HG02885 (cell line): ENCODE results near the gene ADAMTS13.

Experiments
- ATAC-seq: cut with Tn5 transposase; IDR thresholded peaks from one replicate; pipeline ENCODE4 v1.9.1; 2021; ENCODE audit warnings: mild to moderate bottlenecking; ENCODE audit not compliant: unreplicated experiment, poor library complexity

ADAMTS13 gene

DNA sequence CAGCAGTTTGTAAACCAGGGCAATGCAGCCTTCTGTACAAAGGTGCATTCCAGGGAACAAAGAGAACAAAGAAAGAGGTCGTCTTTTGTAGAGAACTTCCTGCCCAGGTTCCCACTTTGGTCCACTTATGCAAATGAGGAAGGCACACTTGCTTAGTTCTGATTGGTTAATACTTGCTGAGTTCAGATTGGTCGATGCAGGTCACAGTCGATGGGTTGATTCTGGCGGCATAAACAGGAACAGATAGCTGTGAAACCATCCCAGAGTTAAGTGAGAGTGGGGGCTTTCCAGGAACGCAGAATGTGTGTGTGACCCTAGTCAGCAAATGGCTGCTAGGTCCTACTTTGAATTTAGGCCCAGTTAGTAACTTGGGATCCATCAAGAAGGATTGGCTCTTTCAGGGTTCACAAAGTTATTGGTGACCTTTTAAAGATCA is 1.8 kb upstream of the ADAMTS13 start:
- no peak for ATAC-seq

DNA sequence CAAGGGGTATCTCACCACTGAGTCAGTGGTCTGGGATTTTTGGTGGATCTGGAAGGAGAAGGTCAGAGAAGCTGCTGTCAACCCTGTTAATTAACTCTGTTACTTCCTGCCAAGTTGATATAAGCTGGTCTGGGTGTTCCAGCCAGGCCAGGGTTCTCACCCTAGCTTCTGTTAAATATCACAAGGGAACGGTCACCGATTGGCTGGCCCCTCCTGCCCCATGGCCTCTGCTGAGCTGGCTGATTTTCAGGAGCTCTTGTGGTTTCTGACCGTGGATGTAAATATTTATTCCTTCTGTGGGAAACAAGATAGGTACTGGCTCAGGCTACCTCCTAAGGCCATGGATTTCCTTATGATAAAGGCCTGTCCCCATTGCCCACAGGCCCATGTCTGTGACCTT is 1.0 kb downstream of the ADAMTS13 start:
- ATAC-seq = no peak

GRCh38 chr9:133424187-133424586 is 2.0 kb downstream of the ADAMTS13 start:
- no peak for ATAC-seq

DNA sequence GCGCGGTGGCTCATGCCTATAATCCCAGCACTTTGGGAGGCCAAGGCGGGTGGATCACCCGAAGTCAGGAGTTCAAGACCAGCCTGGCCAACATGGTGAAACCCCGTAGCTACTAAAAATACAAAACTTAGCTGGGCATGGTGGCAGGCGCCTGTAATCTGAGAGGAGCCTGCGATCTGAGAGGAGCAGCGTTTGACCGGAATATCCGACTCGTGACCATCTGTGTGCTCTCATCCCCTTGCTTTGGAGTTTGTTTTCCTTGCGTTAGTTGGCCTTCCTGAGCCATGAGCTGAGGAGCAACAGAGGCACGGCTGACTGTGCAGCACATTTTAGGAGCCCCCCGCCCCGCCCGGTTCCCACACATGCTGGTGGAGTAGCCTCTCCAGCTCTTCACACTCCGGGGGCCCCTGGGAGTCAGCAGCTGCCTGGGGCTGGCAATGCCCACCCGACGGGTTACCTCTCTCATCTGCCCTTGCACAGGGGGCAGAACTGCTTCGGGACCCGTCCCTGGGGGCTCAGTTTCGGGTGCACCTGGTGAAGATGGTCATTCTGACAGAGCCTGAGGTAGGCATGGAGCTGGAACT is 3.0 kb downstream of the ADAMTS13 start:
- no peak for ATAC-seq

DNA sequence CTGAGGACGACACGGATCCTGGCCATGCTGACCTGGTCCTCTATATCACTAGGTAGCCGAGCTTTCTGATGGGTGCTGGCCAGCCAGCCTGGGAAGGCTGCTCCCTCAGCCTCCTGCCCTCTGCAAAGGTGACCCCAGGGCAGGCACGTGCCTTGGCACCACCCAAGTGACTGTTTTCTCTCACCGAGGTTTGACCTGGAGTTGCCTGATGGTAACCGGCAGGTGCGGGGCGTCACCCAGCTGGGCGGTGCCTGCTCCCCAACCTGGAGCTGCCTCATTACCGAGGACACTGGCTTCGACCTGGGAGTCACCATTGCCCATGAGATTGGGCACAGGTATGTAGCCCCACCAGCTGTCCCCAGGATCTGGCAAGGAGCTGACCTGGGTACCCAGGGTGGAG is 3.8 kb downstream of the ADAMTS13 start:
- no peak for ATAC-seq

- ATAC-seq = no peak
These were observed 5.6 kb downstream of the ADAMTS13 start for GRCh38 chr9:133427658-133428348.

GRCh38 chr9:133428617-133429101 is 6.5 kb downstream of the ADAMTS13 start:
- ATAC-seq = no peak

DNA sequence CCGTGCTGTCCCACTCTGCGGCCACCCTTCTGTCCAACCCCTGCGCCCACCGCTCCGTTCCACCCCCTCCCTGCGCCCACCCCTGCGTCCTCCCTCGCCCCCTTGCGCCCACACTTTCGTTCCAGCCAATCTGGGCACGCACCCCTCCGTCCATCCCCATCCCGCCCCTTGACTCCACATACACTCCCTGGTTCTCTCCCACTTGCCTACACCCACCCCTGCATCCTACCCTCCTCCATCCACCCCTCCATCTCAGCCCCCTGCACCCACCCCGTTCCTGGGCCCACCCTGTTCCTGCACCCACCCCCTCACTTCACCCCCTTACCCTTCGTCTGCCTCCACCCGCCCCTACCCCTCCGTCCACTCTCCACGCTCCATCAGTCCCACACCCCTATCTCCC is 7.0 kb downstream of the ADAMTS13 start:
- no peak for ATAC-seq

- no peak for ATAC-seq
These were observed 7.5 kb downstream of the ADAMTS13 start for GRCh38 chr9:133429641-133430161.

DNA sequence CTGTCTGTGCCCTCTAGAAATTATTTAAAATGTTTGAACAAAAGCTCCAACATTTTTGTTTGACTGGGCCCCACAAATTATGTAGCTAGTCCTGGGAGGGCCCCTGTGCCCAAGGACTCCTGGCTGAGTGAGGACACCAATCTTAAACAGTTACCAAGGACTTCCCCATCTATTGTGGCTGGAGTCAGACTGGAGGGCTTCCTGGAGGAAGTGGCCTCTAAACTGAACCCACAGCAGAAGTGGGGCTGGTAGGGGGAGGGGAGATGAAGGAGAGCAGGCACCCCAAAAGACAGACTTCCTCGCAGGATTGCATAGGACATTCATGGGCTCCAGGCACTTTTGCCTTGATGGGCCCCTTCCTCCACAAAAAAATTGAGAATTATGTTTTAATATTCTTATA is 8.1 kb downstream of the ADAMTS13 start:
- no peak for ATAC-seq

GRCh38 chr9:133433351-133433843 is 11.2 kb downstream of the ADAMTS13 start:
- no peak for ATAC-seq

GRCh38 chr9:133436681-133437080 is 14.5 kb downstream of the ADAMTS13 start:
- no peak for ATAC-seq

- ATAC-seq = no peak
These were observed 15.8 kb downstream of the ADAMTS13 start for GRCh38 chr9:133437753-133438531.

DNA sequence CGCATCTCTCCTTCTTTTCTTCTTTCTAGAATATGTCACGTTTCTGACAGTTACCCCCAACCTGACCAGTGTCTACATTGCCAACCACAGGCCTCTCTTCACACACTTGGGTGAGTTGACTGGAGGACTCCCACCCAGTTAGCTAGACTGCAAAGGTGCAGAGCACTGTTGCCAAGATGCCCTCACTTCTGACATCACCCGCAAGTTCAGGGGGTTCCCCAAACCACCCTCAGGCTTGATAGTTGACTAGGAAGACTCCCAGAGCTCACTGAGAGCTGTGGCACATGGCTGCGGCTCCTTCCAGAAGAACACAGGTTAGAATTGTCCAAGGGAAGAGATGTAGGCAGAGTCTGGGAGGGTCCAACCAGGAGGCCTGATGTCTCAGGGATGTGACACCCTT is 17.2 kb downstream of the ADAMTS13 start:
- ATAC-seq = no peak

DNA sequence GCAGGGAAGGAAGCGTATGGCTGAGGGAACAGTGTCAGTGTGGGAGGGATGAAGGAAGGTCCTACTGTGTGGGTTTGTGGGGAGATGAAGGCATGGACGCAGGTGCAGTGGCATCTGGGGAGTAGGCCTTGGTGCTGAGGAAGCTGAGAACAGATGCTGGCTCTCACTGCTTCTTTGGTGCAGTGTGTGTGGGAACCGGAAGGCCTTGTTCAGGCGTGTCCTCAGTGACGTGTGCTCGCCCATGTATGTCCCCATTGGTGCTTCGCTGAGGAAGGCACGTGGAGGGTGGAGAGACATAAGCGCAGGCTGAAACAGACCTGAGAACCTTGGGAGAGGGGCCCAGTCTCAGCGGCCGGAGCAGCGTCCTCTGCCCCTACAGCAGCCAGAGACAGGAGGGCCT is 18.7 kb downstream of the ADAMTS13 start:
- no peak for ATAC-seq

- ATAC-seq = no peak
These were observed 19.4 kb downstream of the ADAMTS13 start for GRCh38 chr9:133441571-133441970.

DNA sequence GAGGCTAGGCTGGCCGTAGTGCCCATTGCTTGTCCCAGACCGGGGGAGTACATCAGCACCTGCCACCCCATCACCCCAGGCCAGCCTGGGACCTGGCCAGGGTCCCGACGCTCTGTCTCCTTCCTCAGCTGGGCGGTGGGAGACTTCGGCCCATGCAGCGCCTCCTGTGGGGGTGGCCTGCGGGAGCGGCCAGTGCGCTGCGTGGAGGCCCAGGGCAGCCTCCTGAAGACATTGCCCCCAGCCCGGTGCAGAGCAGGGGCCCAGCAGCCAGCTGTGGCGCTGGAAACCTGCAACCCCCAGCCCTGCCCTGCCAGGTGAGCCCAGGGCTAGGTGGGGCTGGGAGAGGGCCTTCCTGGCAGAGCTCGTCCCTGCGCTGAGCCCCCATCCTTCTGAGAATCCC is 21.1 kb downstream of the ADAMTS13 start:
- no peak for ATAC-seq

DNA sequence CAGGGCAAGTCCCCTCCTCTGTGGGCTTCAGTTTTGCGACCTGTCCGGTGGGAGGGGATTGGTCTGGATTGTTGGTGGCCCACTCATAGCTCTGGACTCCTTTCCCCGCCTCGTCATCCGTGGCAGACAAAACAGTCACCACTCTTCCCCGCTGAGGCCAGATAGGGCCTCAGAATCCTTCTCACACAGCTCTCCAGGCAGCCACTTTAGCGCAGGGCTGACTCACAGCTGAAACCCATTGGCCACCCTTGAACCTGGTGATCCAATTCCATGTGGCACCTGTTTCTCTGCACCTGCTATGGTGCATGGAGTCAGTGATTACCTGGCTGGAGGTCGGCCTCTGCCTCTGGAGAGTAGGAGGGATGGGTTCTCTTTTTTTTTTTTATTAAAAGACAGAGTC is 21.8 kb downstream of the ADAMTS13 start:
- no peak for ATAC-seq

DNA sequence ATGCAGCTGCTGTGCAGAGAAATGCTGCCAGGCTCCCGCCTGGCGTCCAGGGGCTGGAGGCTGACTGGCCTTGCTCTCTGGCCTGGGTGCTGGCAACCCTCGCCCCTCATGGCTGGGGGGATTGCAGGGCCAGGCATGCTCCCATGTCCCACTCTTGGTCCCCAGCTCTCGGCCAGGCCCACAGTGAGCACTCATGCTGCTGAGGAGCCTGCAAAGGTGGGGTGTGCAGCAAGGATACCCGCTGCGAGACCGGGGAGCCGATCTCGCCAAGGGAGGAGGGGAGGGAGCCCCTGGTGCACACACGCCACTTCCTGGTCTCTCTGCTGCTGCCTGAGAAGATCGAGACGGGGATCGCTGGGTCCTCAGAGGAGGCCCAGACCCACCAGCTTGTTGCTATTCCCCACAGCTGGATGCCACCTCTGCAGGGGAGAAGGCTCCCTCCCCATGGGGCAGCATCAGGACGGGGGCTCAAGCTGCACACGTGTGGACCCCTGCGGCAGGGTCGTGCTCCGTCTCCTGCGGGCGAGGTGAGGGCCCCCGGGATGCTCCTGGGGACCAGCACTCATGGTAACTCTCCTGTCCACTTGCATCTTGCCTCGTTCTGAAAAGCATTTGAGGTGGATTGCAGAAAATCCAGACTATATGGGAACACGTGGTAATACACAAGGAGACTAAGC is 23.3 kb downstream of the ADAMTS13 start:
- no peak for ATAC-seq

- ATAC-seq = no peak
These were observed 26.4 kb downstream of the ADAMTS13 start for GRCh38 chr9:133448487-133448972.
